Embryonic facial prominence (tissue), 1 donor: ENCODE data around the gene SLC15A1.

Experiments
- DNase-seq: peaks from one replicate; pipeline ENCODE4 v3.0.0-alpha.2; 2016; ENCODE audit errors: extremely low spot score

The SLC15A1 gene

DNA sequence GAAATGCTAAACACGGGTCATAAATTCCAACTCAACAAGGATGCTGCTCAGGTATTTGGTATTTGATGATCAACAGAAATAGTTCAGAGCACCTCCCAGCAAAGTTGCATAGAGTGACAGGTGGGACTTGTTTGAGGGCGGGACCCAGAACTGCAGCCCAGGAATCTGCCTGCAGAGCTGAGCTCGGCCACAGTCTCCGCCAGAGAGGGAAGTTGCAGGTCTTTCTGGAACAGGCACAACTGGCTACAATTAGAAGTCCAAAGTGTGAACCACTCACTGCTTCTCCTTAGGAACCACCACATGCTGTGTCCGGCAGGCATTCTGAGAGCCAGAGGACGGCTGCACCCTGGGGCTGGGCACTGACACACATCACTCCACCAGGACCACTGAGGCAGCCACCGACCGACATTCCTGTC is 1.1 kb downstream of the SLC15A1 start:
- no peak for DNase-seq

DNA sequence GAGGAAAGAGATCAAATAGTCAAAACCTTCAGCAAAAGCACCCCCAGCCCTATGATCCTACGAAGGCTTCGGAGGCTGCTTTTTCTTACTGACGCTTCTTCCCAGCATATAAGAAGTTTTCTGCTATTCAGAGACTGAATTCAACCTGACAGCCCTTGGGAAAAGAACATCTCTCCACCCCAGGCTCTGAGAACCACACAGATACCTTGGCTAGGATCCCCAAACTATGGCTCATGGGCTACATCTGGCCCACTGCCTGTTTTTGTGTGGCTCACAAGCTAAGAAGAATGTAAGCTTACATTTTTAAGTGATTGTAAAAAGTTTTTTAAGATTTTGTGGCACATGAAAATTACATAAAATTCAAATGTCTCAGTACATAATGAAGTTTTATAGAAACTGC is 3.0 kb downstream of the SLC15A1 start:
- DNase-seq, result no peak

DNA sequence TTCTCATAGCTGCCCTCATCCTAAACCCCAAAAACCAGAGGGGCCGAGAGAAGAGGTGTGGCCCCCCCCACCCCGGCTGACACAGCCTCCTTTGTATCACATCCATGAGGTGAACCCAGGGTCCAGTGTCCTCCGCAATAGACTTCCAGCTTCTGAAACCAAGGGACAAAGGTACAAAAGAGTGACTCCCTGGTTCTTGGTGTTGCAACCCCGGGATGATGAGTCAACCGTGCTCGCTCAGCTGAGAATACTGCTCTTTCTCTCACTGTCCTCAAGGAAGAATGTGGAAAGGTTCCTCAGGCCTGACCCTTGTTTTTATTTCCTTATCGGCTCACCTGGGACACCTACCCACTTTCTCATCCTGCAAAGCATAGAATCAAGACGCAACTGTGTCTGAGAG is 5.5 kb downstream of the SLC15A1 start:
- no peak for DNase-seq

DNA sequence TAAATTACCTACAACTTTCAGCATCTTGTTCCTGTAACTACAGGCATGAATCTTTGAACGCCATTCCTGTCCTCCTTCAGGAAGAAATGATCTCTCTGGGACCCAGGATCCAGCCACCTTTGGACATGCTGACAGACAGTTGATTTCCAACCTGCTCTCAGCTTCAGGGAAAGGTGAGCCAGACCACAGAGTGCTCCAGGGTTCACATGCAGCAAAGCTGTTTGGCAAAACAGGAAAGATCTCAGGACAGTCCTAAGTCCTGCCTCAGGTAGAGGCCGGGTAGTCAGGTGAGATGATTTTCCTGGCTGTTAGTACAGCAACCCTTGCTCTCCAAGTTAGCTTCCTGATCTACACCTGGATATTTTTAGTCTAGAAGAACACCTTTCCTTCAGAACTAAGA is 9.1 kb downstream of the SLC15A1 start:
- DNase-seq, result no peak

DNA sequence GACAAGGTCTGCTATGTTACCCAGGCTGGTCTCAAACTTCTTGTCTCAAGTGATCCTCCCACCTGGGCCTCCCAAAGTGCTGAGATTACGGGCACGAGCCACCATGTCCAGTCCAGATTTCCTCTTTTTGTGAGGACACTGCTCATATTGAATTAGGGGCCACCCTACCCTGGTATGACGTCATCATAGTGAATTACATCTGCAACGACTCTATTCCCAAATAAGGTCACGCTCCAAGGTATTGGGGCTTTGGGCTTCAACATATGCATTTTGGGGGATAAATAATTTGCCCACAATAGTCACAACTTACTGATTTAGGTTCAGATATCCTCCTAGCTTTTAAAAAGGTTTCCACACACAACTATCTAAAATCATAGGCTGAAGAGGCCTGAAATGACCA is 9.5 kb downstream of the SLC15A1 start:
- DNase-seq, result no peak

DNA sequence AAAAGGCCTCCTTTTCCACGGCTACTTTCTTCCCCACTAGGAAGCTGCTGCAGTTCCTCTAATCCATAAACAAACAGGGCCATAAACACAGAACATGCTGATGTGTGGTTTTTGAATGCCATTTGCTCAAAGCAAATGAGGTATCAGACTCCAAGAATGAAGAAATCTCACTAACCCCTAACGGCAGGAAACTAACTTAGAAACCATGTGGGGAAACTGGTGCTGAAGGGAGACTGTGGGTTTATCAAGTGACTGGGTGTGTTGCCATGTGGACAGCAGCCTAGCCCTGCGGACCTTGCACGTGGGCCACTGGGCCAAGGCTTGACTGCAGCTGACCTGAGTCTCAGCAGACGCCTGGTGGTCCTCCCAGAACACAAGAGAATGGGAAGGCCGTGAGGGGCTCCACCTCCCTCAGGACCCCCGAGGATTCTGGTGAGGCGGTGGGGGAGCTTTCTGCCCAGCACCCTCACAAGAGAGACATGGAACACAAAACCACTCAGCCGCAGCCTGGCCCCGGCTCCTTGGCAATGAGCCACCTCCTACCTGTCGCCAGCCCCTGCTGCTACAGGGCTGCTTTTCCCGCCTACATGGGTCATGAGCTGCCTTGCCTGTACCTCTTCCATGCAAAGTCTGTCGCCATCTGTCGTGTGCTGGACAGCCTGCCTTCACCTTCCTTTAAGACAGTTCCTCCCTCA is 10.6 kb downstream of the SLC15A1 start:
- no peak for DNase-seq

DNA sequence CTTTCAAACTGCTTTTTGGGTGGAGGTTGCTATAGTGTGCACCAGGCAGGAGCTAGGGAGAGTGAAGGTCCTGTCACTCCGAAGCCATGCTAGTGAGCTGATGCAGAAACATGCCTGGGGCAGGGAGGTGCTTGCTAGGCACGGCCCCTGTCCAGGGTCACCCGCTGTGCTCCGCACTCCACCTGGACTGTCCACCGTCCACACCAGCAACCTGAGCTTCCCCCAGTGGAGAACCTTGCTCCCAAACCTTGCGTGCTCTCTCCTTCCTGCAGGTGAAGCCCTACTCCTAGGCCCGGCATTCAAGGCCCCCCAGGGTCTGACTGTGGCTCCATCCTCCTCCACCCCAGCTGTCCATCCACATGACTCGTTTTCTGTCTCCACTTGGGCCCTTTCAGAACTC is 12.3 kb downstream of the SLC15A1 start:
- DNase-seq, result no peak

DNA sequence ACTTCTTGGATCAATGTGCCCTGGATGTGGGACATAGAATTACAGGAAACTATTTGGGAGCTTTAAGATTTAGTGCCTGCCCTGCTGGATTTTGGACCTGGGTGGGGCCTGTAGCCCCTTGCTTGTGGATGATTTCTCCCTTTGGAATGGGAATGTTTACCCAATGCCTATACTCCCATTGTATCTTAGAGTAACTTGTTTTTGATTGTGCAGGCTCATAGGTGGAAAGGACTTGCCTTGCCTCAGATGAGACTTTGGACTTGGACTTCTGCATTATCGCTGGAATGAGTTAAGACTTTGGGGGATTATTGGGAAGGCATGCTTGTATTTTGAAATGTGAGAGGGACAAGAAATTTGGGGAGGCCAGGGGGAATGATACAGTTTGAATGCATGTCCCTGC is 13.5 kb downstream of the SLC15A1 start:
- DNase-seq, result no peak

DNA sequence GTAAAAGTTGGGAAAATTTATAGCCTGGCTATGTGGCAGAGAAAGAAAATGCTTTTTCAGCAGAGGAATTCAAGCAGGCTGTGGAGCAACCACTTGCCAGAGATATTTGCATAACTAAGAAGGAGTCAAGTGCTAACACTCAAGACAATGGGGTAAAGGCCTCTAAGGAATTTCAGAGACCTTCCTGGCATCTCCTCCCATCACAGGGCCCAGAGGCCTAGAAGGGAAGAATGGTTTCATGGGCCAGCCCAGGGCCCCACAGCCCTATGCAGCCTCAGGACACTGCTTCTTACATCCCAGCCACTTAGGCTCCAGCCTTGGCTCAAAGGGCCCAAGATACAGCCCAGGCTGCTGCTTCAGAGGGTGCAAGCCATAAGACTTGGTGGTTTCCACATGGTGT is 14.3 kb downstream of the SLC15A1 start:
- no peak for DNase-seq

DNA sequence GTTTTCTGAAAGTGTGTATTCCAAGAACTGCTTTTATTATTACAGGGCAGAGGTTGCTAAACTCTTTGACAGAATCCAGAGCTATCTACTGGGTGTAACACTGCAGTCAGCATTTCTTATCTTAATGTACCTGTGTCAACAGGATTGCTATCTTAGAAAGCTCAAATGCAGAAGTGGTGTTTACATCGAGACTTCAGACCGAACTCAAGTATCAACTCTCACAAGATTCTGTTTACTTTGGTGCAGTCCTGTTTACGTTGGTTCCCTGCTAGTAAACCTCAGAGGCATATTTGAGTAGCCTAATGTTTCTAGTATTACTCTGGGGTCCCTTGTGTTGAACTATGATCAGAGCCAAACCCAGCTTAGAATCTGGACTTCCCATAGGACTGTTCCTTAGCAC is 20.5 kb downstream of the SLC15A1 start:
- DNase-seq, result no peak

DNA sequence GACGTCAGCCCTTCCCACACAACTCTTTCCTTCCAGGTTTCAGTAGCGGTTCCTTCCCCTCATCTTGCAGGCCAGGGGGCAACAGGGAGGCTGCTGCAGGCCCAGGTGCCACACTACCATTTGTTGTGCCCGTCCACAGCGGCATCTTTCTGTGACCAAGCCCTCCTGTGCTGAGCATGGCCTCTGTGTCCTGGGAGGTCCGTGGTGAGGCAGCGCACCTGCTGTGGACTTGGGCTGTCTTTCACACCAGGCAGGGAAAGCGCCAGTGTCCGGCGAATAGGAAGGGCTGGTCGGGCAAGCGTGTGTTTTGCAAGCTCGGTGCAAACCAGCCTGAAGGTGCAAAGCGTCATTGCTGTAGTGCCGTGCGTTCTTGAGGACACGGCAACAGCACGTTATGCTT is 21.4 kb downstream of the SLC15A1 start:
- no peak for DNase-seq

DNA sequence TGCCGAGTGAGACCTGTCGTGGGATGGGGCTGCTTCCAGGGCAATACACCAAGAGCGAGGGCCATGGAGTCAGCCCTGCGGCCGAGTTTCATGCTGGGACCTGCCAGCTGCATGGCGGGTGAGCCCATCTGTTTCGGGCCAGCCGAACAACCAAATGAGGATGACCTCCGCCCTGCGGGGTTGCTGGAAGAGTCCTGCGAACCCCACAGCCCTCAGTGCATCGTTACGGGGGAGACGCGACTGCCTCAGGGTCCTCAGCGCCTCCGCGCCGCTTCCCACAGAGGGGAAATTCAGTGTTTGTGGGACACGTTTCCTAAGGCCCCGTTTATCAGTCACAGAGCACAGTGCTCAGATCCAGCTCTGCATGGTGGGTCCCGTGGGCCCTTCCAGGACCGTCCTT is 22.0 kb downstream of the SLC15A1 start:
- no peak for DNase-seq

DNA sequence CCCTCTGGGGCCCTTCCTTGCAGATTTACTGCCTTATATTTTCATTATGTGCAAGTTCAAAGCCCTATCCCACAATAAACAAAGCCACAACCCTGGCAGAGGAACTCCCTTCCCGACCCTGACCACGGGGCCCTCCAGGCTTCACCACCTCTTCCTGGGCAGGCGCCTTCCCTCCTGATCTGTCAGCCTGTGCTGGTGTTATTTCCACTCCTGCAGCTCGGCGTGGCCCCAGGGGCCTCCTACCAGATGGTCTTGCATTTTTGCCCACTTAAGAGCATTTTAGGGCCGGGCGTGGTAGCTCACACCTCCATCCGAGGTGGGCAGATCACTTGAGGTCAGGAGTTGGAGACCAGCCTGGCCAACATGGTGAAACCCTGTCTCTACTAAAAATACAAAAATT is 22.8 kb downstream of the SLC15A1 start:
- DNase-seq, result no peak

DNA sequence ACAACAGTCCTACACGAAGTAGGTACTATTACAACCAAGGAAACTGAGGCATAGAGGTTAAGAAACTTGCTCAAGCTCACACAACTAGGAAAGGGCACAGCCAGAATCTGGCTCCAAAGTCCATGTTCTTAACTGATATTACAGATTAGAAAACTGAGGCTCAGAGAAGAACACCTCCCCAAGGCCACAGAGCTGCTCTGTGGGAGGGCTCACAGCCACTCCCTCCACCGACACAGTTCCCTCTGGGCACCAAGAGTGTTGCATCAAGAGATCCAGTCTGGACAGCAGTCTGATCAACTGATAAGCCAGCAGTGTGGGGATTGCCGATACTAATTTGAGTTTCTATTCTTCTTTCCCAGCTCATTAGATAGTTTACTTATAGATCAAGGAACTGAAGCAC is 29.5 kb downstream of the SLC15A1 start:
- DNase-seq, result no peak

DNA sequence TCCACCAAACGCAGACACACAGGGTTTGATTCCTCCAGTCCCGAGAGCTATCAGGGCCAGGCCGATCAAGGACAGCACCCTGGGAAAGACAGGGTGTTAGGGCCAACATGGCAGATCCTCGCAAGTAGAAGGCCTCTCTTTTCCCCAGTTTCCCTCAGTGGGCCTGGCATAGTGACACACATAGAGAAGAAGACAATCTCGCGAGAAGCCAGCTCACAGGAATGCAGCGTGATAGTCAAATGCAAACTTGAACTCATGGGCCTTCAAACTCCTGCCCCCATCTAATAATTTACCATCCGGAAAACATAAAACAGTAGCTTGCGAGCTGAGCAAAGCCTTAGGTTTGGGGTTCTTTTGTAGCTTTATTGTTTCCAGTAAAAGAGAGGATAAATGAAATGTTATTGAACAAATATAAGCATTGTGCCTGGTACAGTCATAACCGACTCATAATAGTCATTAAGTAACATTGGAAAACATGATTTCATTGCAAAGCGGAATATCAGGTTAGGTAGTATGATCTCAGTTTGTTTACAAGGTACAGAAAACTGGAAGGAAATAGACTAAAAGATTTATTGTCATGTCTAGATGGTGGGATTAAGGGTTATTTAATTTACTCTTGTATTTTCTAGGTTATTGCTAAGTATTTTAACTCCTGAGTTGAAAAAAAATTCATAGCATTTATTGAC is 30.5 kb downstream of the SLC15A1 start:
- DNase-seq, result no peak

DNA sequence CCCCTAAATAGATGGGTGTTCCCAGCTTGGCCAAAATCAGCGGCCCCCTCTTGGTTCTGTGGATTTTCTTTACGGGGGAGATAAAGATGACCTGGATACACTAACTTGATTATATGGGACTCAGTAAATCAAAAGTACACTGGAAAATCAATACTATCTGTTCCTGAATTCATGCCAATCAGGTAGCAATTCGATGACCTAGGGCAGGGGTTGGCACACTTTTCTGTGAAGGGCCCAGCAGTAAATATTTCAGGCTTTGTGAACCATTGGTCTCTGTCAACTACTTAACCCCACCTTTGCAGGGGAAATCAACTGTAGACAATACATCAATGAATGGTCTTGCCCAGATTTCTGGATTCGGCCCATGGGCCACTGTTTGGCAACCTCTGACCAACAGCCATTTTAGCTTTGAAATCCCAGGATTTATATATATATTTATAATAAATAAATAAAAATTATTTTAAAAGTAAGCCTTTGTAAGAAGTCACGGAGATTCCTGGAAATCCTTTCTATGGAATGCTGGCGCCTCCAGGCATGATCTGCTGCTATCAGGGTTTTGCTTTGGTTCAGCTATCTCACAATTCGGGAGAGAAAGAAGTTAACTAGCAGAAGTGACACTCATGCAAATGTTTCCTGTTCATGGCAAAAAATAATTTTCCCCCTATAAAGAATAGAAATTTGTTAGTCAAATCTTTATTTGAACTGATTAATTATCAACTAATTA is 32.8 kb downstream of the SLC15A1 start:
- DNase-seq, result no peak

DNA sequence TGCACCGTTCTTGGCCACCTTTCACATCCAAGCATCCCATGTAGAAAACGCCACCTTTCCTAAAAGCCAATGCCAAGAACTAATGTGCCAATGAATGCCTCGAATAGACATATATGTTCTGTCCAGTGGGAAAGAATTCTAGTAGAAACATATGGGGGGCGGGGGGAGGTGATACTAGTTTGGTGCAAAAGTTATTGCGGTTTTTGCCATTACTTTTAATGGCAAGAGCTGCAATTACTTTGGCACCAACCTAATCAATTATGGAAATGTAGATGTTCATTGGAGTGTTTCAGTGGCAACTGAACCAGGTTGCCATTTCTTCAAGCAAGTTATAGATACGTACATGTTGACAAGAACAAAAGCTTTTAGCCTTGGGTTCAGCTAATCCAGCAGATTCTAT is 34.6 kb downstream of the SLC15A1 start:
- no peak for DNase-seq

DNA sequence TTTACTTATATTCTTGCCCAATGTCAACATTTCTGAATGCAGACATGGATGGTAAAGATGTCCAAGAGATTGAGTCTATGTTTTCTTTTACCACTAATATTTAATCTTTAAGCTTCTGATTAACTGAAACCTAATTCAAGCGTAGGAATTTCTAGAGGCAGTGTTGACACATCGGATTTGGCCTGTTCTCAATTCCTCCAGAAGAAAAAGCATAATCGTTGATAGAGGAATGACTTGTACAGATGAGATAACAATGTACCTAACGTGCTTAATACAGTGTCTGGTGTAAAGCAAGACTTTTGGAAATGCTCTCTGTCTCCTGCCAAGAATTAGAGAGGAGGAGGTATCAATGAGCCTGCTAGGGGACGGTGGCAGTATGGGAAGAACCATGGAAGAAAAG is 35.2 kb downstream of the SLC15A1 start:
- DNase-seq, result no peak

DNA sequence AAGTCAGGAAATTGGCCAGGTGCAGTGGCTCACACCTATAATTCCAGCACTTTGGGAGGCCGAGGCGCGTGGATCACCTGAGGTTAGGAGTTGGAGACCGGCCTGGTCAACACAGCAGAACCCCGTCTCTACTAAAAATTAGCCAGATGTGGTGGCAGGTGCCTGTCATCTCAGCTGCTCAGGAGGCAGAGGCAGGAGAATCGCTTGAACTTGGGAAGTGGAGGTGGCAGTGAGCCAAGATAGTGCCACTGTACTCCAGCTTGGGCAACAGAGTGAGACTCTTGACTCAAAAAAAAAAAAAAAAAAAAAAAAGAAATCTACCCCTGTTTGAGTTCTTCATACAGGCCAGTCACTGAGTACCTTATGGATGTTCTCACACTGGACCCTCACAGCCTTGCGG is 42.0 kb downstream of the SLC15A1 start:
- no peak for DNase-seq

DNA sequence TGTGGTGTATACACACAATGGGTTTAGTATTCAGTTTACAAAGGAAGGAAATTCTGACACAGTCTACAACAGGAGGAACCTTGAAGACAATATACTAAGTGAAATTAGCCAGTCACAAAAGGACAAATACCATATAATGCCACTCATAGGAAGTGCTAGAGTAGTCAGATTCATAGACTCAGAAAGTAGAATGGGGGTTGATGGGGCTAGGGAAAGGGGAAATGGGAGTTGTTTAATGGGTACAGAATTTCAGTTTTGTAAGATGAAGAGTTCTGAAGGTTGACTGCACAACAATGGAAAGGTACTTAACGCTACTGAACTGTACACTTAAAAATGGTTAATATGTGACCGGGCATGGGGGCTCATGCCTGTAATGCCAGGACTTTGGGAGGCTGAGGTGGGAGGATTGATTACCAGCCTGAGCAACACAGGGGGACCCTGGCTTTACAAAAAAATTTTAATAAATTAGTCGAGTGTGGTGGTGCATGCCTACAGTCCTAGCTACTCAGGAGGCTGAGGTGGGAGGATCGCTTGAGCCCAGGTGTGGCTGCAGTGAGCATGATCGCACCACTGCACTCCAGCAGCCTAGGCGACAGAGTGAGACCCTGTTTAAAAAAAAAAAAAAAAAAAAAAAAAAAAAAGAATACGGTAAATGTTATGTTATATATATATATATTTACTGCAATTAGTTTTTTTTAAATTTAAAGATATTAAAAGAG is 45.0 kb downstream of the SLC15A1 start:
- DNase-seq, result no peak

DNA sequence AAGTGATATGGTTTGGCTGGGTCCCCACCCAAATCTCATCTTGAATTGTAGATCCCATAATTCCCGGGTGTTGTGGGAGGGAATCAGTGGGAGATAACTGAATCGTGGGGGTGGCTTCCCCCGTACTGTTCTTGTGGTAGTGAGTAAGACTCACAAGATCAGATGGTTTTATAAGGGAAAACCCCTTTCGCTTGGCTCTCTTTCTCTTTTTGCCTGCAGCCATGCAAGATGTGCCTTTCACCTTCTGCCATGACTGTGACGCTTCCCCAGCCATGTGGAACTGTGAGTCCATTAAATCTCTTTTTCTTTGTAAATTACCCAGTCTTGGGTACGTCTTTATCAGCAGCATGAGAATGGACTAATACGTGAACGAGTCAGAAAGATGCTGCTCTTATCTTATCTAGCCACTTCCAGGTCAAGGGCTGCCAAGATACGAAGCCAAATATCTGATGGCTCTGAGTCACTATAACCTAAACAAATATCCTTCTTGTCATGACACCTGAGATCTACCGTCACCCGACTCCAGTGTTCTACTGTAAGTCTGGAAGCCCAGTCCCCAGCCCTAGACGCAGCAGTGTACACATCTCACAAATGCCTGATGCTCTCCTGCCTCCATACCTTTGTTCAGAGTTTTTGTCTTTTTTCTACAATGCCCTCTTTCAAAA is 45.9 kb downstream of the SLC15A1 start:
- no peak for DNase-seq

DNA sequence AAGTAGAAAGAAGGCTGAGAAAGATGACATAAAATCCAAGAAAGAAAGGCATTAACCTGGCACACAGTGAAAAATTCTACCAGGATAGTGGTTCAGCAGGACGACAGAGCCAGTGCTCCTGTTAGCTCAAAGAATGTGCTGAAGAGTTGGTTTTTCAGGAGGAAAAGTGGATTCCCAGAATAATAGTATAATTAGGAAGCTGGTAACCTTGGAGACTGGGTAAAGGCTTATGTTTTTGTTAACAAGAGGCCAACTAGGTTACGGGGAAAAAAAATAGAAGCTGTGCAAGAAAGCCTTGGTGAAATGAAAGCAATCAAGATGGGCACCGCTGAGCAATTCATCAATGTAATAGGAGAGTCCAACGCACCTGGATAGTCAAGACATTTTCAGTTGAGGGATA is 54.7 kb downstream of the SLC15A1 start:
- no peak for DNase-seq
